H9 (cell line): ENCODE data around the gene MND1. TPM values are rescaled to one million over a fixed set of nuclear protein-coding genes. Genes with fewer than 3 reads are reported as not detected.

Experiments used
- DNase-seq: peaks from one replicate; pipeline ENCODE4 v3.0.0-alpha.2; 2017
- H2AFZ ChIP-seq: one replicate; pipeline ENCODE4 v1.6.1; 2013; ENCODE audit warnings: mild to moderate bottlenecking, low read length, control low read depth, moderate library complexity
- H2AK5ac ChIP-seq: 2 replicates; pipeline ENCODE4 v1.6.1; 2013; ENCODE audit warnings: low read length, control low read depth, mixed read lengths; ENCODE audit not compliant: insufficient read length
- H2BK120ac ChIP-seq: one replicate; pipeline ENCODE4 v1.6.1; 2013; ENCODE audit warnings: low read depth, mild to moderate bottlenecking, low read length, control low read depth, inconsistent platforms; ENCODE audit not compliant: poor library complexity, severe bottlenecking
- H2BK12ac ChIP-seq: 2 replicates; pipeline ENCODE4 v1.6.1; 2013; ENCODE audit warnings: low read length, control low read depth, mixed read lengths, low read depth; ENCODE audit not compliant: insufficient read length
- H2BK15ac ChIP-seq: 2 replicates; pipeline ENCODE4 v1.6.1; 2013; ENCODE audit warnings: low read depth, low read length, control low read depth
- H2BK20ac ChIP-seq: one replicate; pipeline ENCODE4 v1.6.1; 2013; ENCODE audit warnings: low read depth, mild to moderate bottlenecking, low read length, control low read depth, inconsistent platforms; ENCODE audit not compliant: poor library complexity, severe bottlenecking
- H2BK5ac ChIP-seq: 2 replicates; pipeline ENCODE4 v1.6.1; 2013; ENCODE audit warnings: low read length, control low read depth, mixed read lengths; ENCODE audit not compliant: insufficient read length
- H3K14ac ChIP-seq: 2 replicates; pipeline ENCODE4 v1.6.1; 2013; ENCODE audit warnings: low read length, control low read depth; ENCODE audit not compliant: insufficient read depth
- H3K18ac ChIP-seq: 2 replicates; pipeline ENCODE4 v1.6.1; 2013; ENCODE audit warnings: low read depth, mild to moderate bottlenecking, mixed read lengths, low read length, control low read depth; ENCODE audit not compliant: insufficient read length
- H3K23ac ChIP-seq: 2 replicates; pipeline ENCODE4 v1.6.1; 2013; ENCODE audit warnings: low read length, control low read depth, mixed read lengths, low read depth; ENCODE audit not compliant: insufficient read length
- H3K23me2 ChIP-seq: 2 replicates; pipeline ENCODE4 v1.6.1; 2013; ENCODE audit warnings: low read depth, mild to moderate bottlenecking, mixed read lengths, low read length, control low read depth; ENCODE audit not compliant: insufficient read length, poor library complexity, severe bottlenecking
- H3K27ac ChIP-seq: 2 replicates; pipeline ENCODE4 v1.5.1; 2013; ENCODE audit warnings: low read length, control low read depth, mixed read lengths, low read depth; ENCODE audit not compliant: insufficient read length
- H3K27me3 ChIP-seq: 2 replicates; pipeline ENCODE4 v1.6.1; 2013; ENCODE audit warnings: low read length, control low read depth, inconsistent platforms; ENCODE audit not compliant: insufficient read depth
- H3K4ac ChIP-seq: 2 replicates; pipeline ENCODE4 v1.6.1; 2013; ENCODE audit warnings: low read depth, mild to moderate bottlenecking, control low read depth, inconsistent platforms, low read length, moderate library complexity
- H3K4me1 ChIP-seq: 2 replicates; pipeline ENCODE4 v1.6.1; 2013; ENCODE audit warnings: low read length, control low read depth, inconsistent platforms; ENCODE audit not compliant: insufficient read depth
- H3K4me2 ChIP-seq: 2 replicates; pipeline ENCODE4 v1.6.1; 2013; ENCODE audit warnings: low read length, control low read depth, mixed read lengths; ENCODE audit not compliant: insufficient read length, insufficient read depth
- H3K56ac ChIP-seq: 2 replicates; pipeline ENCODE4 v1.6.1; 2013; ENCODE audit warnings: low read depth, mild to moderate bottlenecking, mixed read lengths, low read length, control low read depth; ENCODE audit not compliant: insufficient read length
- H3K79me1 ChIP-seq: 2 replicates; pipeline ENCODE4 v1.6.1; 2013; ENCODE audit warnings: low read depth, mild to moderate bottlenecking, moderate library complexity, low read length, control low read depth, inconsistent platforms; ENCODE audit not compliant: insufficient read depth, poor library complexity, severe bottlenecking
- H3K79me2 ChIP-seq: 2 replicates; pipeline ENCODE4 v1.6.1; 2013; ENCODE audit warnings: low read length, control low read depth, inconsistent platforms; ENCODE audit not compliant: insufficient read depth
- H3K9ac ChIP-seq: 2 replicates; pipeline ENCODE4 v1.6.1; 2013; ENCODE audit warnings: low read length, control low read depth, mixed read lengths; ENCODE audit not compliant: insufficient read length; ENCODE audit errors: extremely low read depth
- H3K9me3 ChIP-seq: one replicate; pipeline ENCODE4 v1.6.1; 2013; ENCODE audit warnings: low read depth, low read length, inconsistent platforms; ENCODE audit not compliant: control insufficient read depth
- H3T11ph ChIP-seq: one replicate; pipeline ENCODE4 v1.6.1; 2013; ENCODE audit warnings: mild to moderate bottlenecking, low read length, control low read depth, inconsistent platforms
- H4K20me1 ChIP-seq: one replicate; pipeline ENCODE4 v1.6.1; 2013; ENCODE audit not compliant: control insufficient read depth, insufficient read length, insufficient read depth
- H4K5ac ChIP-seq: 2 replicates; pipeline ENCODE4 v1.6.1; 2013; ENCODE audit warnings: low read depth, mild to moderate bottlenecking, mixed read lengths, low read length, control low read depth; ENCODE audit not compliant: insufficient read length
- H4K8ac ChIP-seq: replicated peaks from 2 replicates; pipeline ENCODE4 v1.6.1; 2013; ENCODE audit warnings: low read length, control low read depth, mixed read lengths, low read depth; ENCODE audit not compliant: insufficient read length
- H4K91ac ChIP-seq: 2 replicates; pipeline ENCODE4 v1.6.1; 2013; ENCODE audit warnings: low read depth, mild to moderate bottlenecking, moderate library complexity, mixed read lengths, low read length, control low read depth; ENCODE audit not compliant: insufficient read length
- H3K27ac Mint-ChIP-seq, 3 experiments: 2 replicates in 2 of 3; 3 replicates in 1 of 3; pipeline ENCODE4 v1.8.0; 2020 to 2021; ENCODE audit warnings: mixed read lengths in 3 of 3, mild to moderate bottlenecking in 1 of 3, moderate library complexity in 1 of 3
- H3K27me3 Mint-ChIP-seq: 2 replicates; pipeline ENCODE4 v1.8.0; 2021; ENCODE audit warnings: low read depth, mild to moderate bottlenecking, moderate library complexity, mixed read lengths
- H3K36me3 Mint-ChIP-seq, 3 experiments: 2 replicates in 2 of 3; 3 replicates in 1 of 3; pipeline ENCODE4 v1.8.0; 2020 to 2021; ENCODE audit warnings: low read depth in 3 of 3, mixed read lengths in 3 of 3; ENCODE audit not compliant: insufficient read depth in 1 of 3
- H3K4me1 Mint-ChIP-seq, 2 experiments: 2 replicates each; pipeline ENCODE4 v1.8.0; 2020; ENCODE audit warnings: mixed read lengths in 2 of 2
- H3K4me3 Mint-ChIP-seq, 2 experiments: 2 replicates in 1 of 2; 3 replicates in 1 of 2; pipeline ENCODE4 v1.8.0; 2020 to 2021; ENCODE audit warnings: mild to moderate bottlenecking in 2 of 2, mixed read lengths in 2 of 2, moderate library complexity in 1 of 2
- H3K9me3 Mint-ChIP-seq, 2 experiments: 2 replicates in 1 of 2; 3 replicates in 1 of 2; pipeline ENCODE4 v1.8.0; 2020; ENCODE audit warnings: mild to moderate bottlenecking in 2 of 2, mixed read lengths in 2 of 2, moderate library complexity in 1 of 2
- CTCF ChIP-seq: fragments of 200-600 bp; sonication (generic); conservative IDR thresholded peaks from 3 replicates; pipeline ENCODE4 v1.8.0; 2021; ENCODE audit warnings: antibody characterized with exemption, mild to moderate bottlenecking
- WGBS: extraction: QIAGEN DNeasy Blood & Tissue Kit; methylation state at CpG from one replicate; pipeline ENCODE4 v1.1.7; 2013; ENCODE audit warnings: missing lambda C conversion rate, low lambda C conversion rate, mixed read lengths; ENCODE audit not compliant: insufficient read length; ENCODE audit errors: extremely low coverage; 5-methylcytosine and 5-hydroxymethylcytosine counted together
- total RNA-seq: library from RNA; stranded (reverse); gene quantifications from 2 replicates; pipeline ENCODE4 v1.2.1, GENCODE V29; 2021

Gene MND1
- total RNA-seq, 1 experiment from 2014 or later = 21.0 TPM

DNA sequence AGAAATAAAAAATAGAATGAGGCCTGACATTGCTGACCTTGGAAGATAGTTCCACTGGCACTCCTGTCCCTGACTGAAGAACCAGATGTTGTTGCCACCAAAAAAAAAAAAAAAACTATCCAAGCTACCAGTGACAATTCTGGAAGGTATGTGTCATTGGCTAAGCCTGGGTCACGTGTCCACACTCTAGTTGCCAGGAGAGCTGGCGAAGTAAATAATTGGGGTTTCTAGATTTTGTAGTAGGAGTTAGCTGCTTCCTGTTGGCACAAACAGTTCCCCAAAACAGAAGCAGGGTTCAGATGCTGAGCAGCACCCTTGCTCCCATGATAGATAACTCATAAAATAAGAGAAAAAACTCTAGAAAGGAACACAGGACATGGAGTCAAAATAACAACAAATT is 20.5 kb downstream of the MND1 start:
- H3K4me3 Mint-ChIP-seq = no peak overlapping the region

More for the DNA sequence above, 20.5 kb downstream of the MND1 start:
- H4K5ac ChIP-seq = no peak overlapping the region
- DNase-seq = no peak
- no peak overlapping the region for H2BK15ac ChIP-seq
- no peaks in the 10 kb centered on the region for H3K79me1 ChIP-seq
- H3T11ph ChIP-seq = no peak overlapping the region
- no peaks in the 10 kb centered on the region for H3K9me3 ChIP-seq
- no peak overlapping the region for H2AK5ac ChIP-seq
- no peaks in the 10 kb centered on the region for H3K27me3 Mint-ChIP-seq
- TF ChIP-seq CTCF = no peak
- no peak overlapping the region for H3K27ac ChIP-seq
- H3K56ac ChIP-seq = no peak overlapping the region
- no peaks in the 10 kb centered on the region for H3K79me2 ChIP-seq
- H2BK12ac ChIP-seq = no peak overlapping the region
- no CpG with 5 or more reads among the region's 2 CpGs for WGBS
- no peak overlapping the region for H2BK5ac ChIP-seq
- H3K36me3 Mint-ChIP-seq = peaks cover 27 to 63% (median 49%) of the 10 kb centered on the region in 3 experiments; a peak in 6 of 7 replicates
- no peak overlapping the region for H2AFZ ChIP-seq
- no peak overlapping the region for H4K91ac ChIP-seq
- no peak overlapping the region for H2BK120ac ChIP-seq
- H3K14ac ChIP-seq = no peak overlapping the region
- H3K4ac ChIP-seq = no peak overlapping the region
- H3K23ac ChIP-seq = no peak overlapping the region
- H3K18ac ChIP-seq = no peak overlapping the region
- H3K4me2 ChIP-seq = no peak overlapping the region
- H3K27ac Mint-ChIP-seq = 0 out of 7 replicates have a peak overlapping the region, but pooled peaks of 1 of the 3 experiments have one; percentile 69
- no peak overlapping the region for H3K9ac ChIP-seq
- H3K9me3 Mint-ChIP-seq = no peaks in the 10 kb centered on the region
- H3K27me3 ChIP-seq = no peaks in the 10 kb centered on the region
- no peaks in the 10 kb centered on the region for H3K4me1 ChIP-seq
- no peaks in the 10 kb centered on the region for H4K20me1 ChIP-seq
- no peaks in the 10 kb centered on the region for H3K4me1 Mint-ChIP-seq
- no peak overlapping the region for H2BK20ac ChIP-seq
- no peak overlapping the region for H4K8ac ChIP-seq
- no peaks in the 10 kb centered on the region for H3K23me2 ChIP-seq
